ENCODE results near the gene CPNE9. TPM values are rescaled to one million over a fixed set of nuclear protein-coding genes. Genes with fewer than 3 reads are reported as not detected.

CPNE9 gene
- total RNA-seq, 2 donors from 2014 or later = not detected

DNA sequence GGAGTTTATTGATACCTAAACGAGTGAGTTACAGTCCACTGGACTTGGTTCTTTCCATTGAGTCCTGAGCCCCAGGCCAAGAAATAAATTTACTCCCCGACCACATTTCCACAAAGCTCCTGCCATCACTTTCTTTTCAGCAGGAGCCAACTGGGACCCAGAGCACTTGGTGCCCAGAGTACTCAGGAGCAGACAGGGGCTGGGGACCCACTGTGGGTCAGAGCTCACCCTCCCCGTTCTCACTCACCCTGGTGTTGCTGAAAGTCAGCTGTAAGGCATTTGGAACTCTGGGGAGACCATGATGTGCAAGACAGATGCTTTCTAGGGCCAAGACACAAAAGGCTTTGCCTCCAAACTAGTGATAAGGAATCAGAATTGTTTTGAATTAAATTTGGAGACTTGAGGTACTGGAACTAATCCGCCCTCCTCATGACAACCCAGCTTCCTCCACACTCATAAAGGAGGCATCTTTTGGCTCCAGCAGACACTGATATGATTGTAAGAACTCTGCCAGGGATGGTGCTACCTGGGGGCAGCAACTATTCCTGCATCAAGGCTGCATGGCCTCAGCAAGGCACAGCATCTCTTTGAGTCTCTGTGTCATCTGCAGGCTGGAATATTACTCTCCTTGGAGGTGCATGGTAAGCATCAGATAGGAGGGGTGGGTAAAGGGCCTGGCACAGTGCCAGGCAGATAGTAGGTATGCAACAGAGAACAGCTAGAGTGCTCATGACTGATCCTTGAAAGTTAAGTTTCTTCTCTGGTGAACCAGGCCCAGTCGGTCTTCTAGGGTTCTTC, 73.5 kb downstream of the CPNE9 start:
- H3K4me3 ChIP-seq = no peak overlapping the region
- no peak overlapping the region for H3K27ac ChIP-seq
- H3K36me3 ChIP-seq = peaks cover 15% of the 10 kb centered on the region
- H3K27me3 ChIP-seq = no peaks in the 10 kb centered on the region
- TF ChIP-seq, protein P1, sequence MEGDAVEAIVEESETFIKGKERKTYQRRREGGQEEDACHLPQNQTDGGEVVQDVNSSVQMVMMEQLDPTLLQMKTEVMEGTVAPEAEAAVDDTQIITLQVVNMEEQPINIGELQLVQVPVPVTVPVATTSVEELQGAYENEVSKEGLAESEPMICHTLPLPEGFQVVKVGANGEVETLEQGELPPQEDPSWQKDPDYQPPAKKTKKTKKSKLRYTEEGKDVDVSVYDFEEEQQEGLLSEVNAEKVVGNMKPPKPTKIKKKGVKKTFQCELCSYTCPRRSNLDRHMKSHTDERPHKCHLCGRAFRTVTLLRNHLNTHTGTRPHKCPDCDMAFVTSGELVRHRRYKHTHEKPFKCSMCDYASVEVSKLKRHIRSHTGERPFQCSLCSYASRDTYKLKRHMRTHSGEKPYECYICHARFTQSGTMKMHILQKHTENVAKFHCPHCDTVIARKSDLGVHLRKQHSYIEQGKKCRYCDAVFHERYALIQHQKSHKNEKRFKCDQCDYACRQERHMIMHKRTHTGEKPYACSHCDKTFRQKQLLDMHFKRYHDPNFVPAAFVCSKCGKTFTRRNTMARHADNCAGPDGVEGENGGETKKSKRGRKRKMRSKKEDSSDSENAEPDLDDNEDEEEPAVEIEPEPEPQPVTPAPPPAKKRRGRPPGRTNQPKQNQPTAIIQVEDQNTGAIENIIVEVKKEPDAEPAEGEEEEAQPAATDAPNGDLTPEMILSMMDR (IDR thresholded peaks at IDR 0.05) = no peak
- no peaks in the 10 kb centered on the region for H3K9me3 ChIP-seq
- no peaks in the 10 kb centered on the region for H3K4me1 ChIP-seq
- DNase-seq (ENCODE audit: low spot score) = no peak

DNA sequence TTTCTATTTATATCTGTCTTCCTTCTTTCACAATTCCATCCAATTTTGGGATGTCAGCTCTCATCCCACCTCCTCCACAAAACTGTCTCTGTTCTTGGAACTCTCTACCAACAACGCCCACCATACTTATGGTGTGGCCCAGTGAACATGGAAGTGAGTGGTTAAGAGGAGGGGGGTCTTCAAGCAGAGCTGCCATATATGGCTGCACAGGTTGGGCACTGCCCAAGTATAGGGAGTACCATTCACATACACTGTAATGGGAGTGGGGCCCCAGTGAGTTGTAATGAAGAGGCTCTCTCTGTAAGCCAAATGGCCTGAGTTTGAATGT, 74.0 kb downstream of the CPNE9 start:
- TF ChIP-seq, protein P1 (IDR thresholded peaks at IDR 0.05) = no peak
- Histone ChIP-seq H3K27me3 (no peaks in the 10 kb centered on the region), H3K4me1 (no peaks in the 10 kb centered on the region), H3K9me3 (no peaks in the 10 kb centered on the region), H3K36me3 (peaks cover 21% of the 10 kb centered on the region), H3K27ac (no peak overlapping the region), H3K4me3 (no peak overlapping the region)
- DNase-seq (ENCODE audit: low spot score) = no peak

DNA sequence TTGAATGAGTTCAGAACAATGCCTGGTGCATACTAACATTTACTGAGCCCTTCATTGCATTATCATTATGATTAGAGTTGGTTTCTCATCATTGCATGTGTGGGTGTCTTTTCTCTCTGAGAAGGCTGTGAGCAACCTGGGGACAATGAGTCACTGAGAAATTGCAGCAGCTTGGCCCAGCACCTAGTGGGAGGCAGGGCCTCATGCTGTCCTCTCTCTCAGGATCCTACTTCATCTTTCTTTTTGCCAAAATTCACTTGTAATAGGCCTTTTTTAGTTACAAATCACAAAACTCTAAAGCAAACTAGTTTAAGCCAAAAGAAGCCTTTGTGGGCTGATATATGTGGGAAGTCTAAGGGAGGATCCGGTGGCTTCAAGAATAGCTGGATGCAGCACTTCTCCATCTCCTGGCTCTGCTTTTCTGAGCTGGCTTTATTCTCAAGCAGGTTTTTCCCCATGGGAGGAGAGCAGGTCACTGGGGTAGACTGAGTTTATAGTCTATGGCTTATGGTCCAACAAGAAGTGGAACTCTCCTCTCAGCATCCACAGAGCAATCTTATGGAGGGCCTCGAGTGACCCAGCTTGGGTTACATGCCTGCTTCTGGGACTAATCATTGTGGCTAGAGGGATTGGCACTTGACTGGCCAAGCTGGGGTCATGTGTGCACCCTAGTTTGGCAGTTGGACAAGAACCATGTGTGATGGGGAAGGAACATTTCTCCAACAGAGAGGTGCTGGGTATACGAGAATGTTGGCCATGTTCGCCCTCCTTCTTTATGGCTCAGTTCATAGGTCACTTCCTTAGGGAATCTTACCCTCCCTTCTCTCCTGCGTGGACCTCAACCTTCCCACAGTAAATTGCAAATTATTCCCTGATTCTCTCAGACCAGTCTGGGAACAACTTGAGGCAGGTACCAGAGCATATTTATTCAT, 74.8 kb downstream of the CPNE9 start:
- Histone ChIP-seq H3K4me3 (no peak overlapping the region), H3K4me1 (no peaks in the 10 kb centered on the region), H3K36me3 (peaks cover 24% of the 10 kb centered on the region), H3K9me3 (no peaks in the 10 kb centered on the region), H3K27me3 (no peaks in the 10 kb centered on the region), H3K27ac (no peak overlapping the region)
- TF ChIP-seq, protein P1 (IDR thresholded peaks at IDR 0.05) = no peak
- DNase-seq (ENCODE audit: low spot score) = no peak

DNA sequence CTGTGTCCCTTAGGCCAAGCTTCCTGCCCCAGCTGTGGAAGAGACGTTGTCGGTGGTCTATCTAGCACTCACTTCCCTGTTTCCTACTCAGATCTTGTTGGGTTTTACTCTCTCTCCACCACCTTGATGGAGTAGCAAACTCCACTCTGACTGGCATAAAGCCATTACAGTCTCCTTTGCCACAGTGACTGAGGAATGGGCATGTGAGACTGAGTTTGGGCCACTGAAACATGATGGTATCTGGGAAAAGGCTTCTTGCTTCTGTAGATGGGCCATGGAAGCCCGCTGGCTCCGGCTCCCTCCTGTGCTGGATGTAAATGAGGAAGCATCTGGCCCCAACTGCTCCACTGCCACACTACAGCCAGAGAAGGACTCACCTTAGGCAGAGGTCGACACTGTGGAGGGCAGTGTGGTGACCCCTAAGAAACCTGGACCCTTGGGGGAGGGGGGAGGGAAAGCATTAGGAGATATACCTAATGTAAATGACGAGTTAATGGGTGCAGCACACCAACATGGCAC, 75.5 kb downstream of the CPNE9 start:
- H3K27me3 ChIP-seq = no peaks in the 10 kb centered on the region
- H3K36me3 ChIP-seq = peaks cover 31% of the 10 kb centered on the region
- no peak overlapping the region for H3K27ac ChIP-seq
- no peaks in the 10 kb centered on the region for H3K4me1 ChIP-seq
- no peak for DNase-seq (ENCODE audit: low spot score)
- H3K9me3 ChIP-seq = no peaks in the 10 kb centered on the region
- TF ChIP-seq, protein P1 (IDR thresholded peaks at IDR 0.05) = no peak
- H3K4me3 ChIP-seq = no peak overlapping the region

Other genes starting within 250 kb of the CPNE9 start
- gene LHFPL4, start 150.0 kb upstream of the CPNE9 start, total RNA-seq = not detected
- gene MTMR14, start 54.3 kb upstream of the CPNE9 start, total RNA-seq = 10 to 100 TPM; 47.6 to 52.0 TPM
- gene BRPF1, start 27.9 kb downstream of the CPNE9 start, total RNA-seq = 10 to 100 TPM in 1 of 2 donors, 1 to 10 TPM in 1; 8.8 to 15.3 TPM
- gene OGG1, start 46.1 kb downstream of the CPNE9 start, total RNA-seq = 10 to 100 TPM; 10.8 to 12.2 TPM
- 10 to 100 TPM; 16.4 to 40.2 TPM for gene CAMK1, start 66.1 kb downstream of the CPNE9 start, total RNA-seq
- 10 to 100 TPM; 43.6 to 57.3 TPM for gene TADA3, start 88.6 kb downstream of the CPNE9 start, total RNA-seq
- gene ARPC4, start 89.2 kb downstream of the CPNE9 start, total RNA-seq = 10 to 100 TPM; 69.0 to 89.6 TPM
- gene TTLL3, start 106.4 kb downstream of the CPNE9 start, total RNA-seq = 10 to 100 TPM; 12.2 to 13.1 TPM
- gene RPUSD3, start 140.2 kb downstream of the CPNE9 start, total RNA-seq = 10 to 100 TPM; 46.7 to 55.2 TPM
- gene CIDEC, start 176.4 kb downstream of the CPNE9 start, total RNA-seq = 10 to 100 TPM in 1 of 2 donors, 1 to 10 TPM in 1; 1.3 to 17.1 TPM
- gene JAGN1, start 186.8 kb downstream of the CPNE9 start, total RNA-seq = 10 to 100 TPM; 39.8 to 44.8 TPM
- 1 to 10 TPM in 1 of 2 donors, under 1 TPM in 1; 0.89 to 2.6 TPM for gene IL17RE, start 199.0 kb downstream of the CPNE9 start, total RNA-seq
- gene IL17RC, start 213.3 kb downstream of the CPNE9 start, total RNA-seq = 10 to 100 TPM; 32.5 to 49.1 TPM
- gene CRELD1, start 230.0 kb downstream of the CPNE9 start, total RNA-seq = 10 to 100 TPM; 63.9 to 79.0 TPM
- gene PRRT3, start 248.6 kb downstream of the CPNE9 start, total RNA-seq = 1 to 10 TPM; 1.4 to 1.9 TPM